ENCODE data around the gene LIPT1. TPM values are rescaled to one million over a fixed set of nuclear protein-coding genes. Genes with fewer than 3 reads are reported as not detected.
"Not testable (repeated sequence)": the region's sequence is repeated elsewhere in the genome, so short reads cannot be mapped to it uniquely, and the experiment has no call there.

LIPT1 gene
- total RNA-seq, 4 donors from 2014 or later, result 6.8 to 140 (median 11.0) TPM

GRCh38 chr2:99127981-99128380 lies 26.8 kb upstream of the LIPT1 start:
- Histone ChIP-seq H3K27ac (no peak overlapping the region), H3K4me3 (no peak overlapping the region), H3K9me3 (peaks cover 0 to 28% of the 10 kb centered on the region in 2 donors), H3K4me1 (no peaks in the 10 kb centered on the region), H3K27me3 (no peaks in the 10 kb centered on the region), H3K36me3 (no peaks in the 10 kb centered on the region)
- TF ChIP-seq POLR2A (IDR thresholded peaks at IDR 0.05) (no peak), CTCF (IDR thresholded peaks at IDR 0.05) (no peak)
- intact Hi-C loops (cut with DNase I; ENCODE audit: low total_unique reads), result no loop called here
- DNase-seq, result no peak

- H3K27ac ChIP-seq; H3K36me3 ChIP-seq; H3K9me3 ChIP-seq; intact Hi-C loops (cut with DNase I; ENCODE audit: low total_unique reads); H3K4me3 ChIP-seq; H3K4me1 ChIP-seq; DNase-seq; H3K27me3 ChIP-seq: not testable (repeated sequence)
These were observed 19.7 kb upstream of the LIPT1 start for GRCh38 chr2:99135044-99135556.

- no peak overlapping the region for H3K27ac ChIP-seq
- DNase-seq, result no peak
- TF ChIP-seq CTCF (IDR thresholded peaks at IDR 0.05), result no peak
- no peak for TF ChIP-seq POLR2A (IDR thresholded peaks at IDR 0.05)
- peaks cover 0 to 4% of the 10 kb centered on the region in 2 donors for H3K4me1 ChIP-seq
- H3K27me3 ChIP-seq, result no peaks in the 10 kb centered on the region
- intact Hi-C loops (cut with DNase I; ENCODE audit: low total_unique reads), result no loop called here
- H3K4me3 ChIP-seq, result no peak overlapping the region
- H3K36me3 ChIP-seq, result no peaks in the 10 kb centered on the region
- H3K9me3 ChIP-seq, result no peaks in the 10 kb centered on the region
These were observed 15.8 kb upstream of the LIPT1 start for GRCh38 chr2:99139003-99139402.

GRCh38 chr2:99140056-99140859 lies 14.5 kb upstream of the LIPT1 start:
- Histone ChIP-seq H3K36me3 (no peaks in the 10 kb centered on the region), H3K27ac (peak overlapping the region; percentile 81 to 83), H3K9me3 (no peaks in the 10 kb centered on the region), H3K4me3 (peak overlapping the region; percentile 73 to 97), H3K4me1 (peaks cover 0 to 4% of the 10 kb centered on the region in 2 donors), H3K27me3 (no peaks in the 10 kb centered on the region)
- DNase-seq, result no peak
- intact Hi-C loops (cut with DNase I; ENCODE audit: low total_unique reads), result no loop called here
- TF ChIP-seq CTCF (IDR thresholded peaks at IDR 0.05) (no peak), POLR2A (IDR thresholded peaks at IDR 0.05) (no peak)

- H3K36me3 ChIP-seq, result no peaks in the 10 kb centered on the region
- no peaks in the 10 kb centered on the region for H3K9me3 ChIP-seq
- no peak for TF ChIP-seq CTCF (IDR thresholded peaks at IDR 0.05)
- peak in 1 of 2 donors; percentile 93 for TF ChIP-seq POLR2A (IDR thresholded peaks at IDR 0.05)
- peak overlapping the region; percentile 81 to 83 for H3K27ac ChIP-seq
- intact Hi-C loops (cut with DNase I; ENCODE audit: low total_unique reads), result no loop called here
- no peaks in the 10 kb centered on the region for H3K27me3 ChIP-seq
- peaks cover 0 to 4% of the 10 kb centered on the region in 2 donors for H3K4me1 ChIP-seq
- peak overlapping the region; percentile 73 to 97 for H3K4me3 ChIP-seq
- DNase-seq, result peak in 1 of 2 donors; percentile 19
These were observed 14.0 kb upstream of the LIPT1 start for GRCh38 chr2:99140860-99141109.
